ENCODE results near the gene WHRN.

The WHRN gene

GRCh38 chr9:114388764-114389375 lies 116.4 kb downstream of the WHRN start:
- no peaks in the 10 kb centered on the region for H3K36me3 ChIP-seq (ENCODE audit: control insufficient read depth, low read depth, low read length)

GRCh38 chr9:114388357-114388682 lies 117.0 kb downstream of the WHRN start:
- no peaks in the 10 kb centered on the region for H3K27me3 ChIP-seq (ENCODE audit: control insufficient read depth, insufficient read depth, low read length)
- H3K4me1 ChIP-seq (ENCODE audit: control insufficient read depth, low read depth, low read length): peaks cover 37% of the 10 kb centered on the region
- no peak overlapping the region for H3K27ac ChIP-seq (ENCODE audit: low read length)
- no peaks in the 10 kb centered on the region for H3K36me3 ChIP-seq (ENCODE audit: control insufficient read depth, low read depth, low read length)
- H3K4me3 ChIP-seq (ENCODE audit: low read length): no peak overlapping the region
- no peak overlapping the region for H3K9ac ChIP-seq (ENCODE audit: low read length)
- H3K9me3 ChIP-seq (ENCODE audit: control insufficient read depth, low read depth, low read length): no peaks in the 10 kb centered on the region

More at GRCh38 chr9:114388764-114389375, 116.4 kb downstream of the WHRN start:
- Histone ChIP-seq H3K27me3 (ENCODE audit: control insufficient read depth, insufficient read depth, low read length) (no peaks in the 10 kb centered on the region), H3K27ac (ENCODE audit: low read length) (no peak overlapping the region), H3K4me1 (ENCODE audit: control insufficient read depth, low read depth, low read length) (peaks cover 32% of the 10 kb centered on the region), H3K4me3 (ENCODE audit: low read length) (no peak overlapping the region), H3K9me3 (ENCODE audit: control insufficient read depth, low read depth, low read length) (no peaks in the 10 kb centered on the region), H3K9ac (ENCODE audit: low read length) (no peak overlapping the region)

GRCh38 chr9:114387680-114388356 lies 117.5 kb downstream of the WHRN start, which contains the start of gene AKNA:
Gene AKNA (minus strand): TSS chr9:114387982. CDS start chr9:114381333, 6,649 bp downstream.
- peaks cover 42% of the 10 kb centered on the region for H3K4me1 ChIP-seq (ENCODE audit: control insufficient read depth, low read depth, low read length)
- peak within 1 kb of the TSS; percentile 6 for H3K9ac ChIP-seq (ENCODE audit: low read length)
- H3K4me3 ChIP-seq (ENCODE audit: low read length): peak within 1 kb of the TSS; percentile 47

GRCh38 chr9:114386886-114387679 lies 118.2 kb downstream of the WHRN start:
- H3K9me3 ChIP-seq (ENCODE audit: control insufficient read depth, low read depth, low read length): no peaks in the 10 kb centered on the region
- no peaks in the 10 kb centered on the region for H3K27me3 ChIP-seq (ENCODE audit: control insufficient read depth, insufficient read depth, low read length)
- H3K36me3 ChIP-seq (ENCODE audit: control insufficient read depth, low read depth, low read length): no peaks in the 10 kb centered on the region
- H3K27ac ChIP-seq (ENCODE audit: low read length): no peak overlapping the region
- peak overlapping the region; percentile 6 for H3K9ac ChIP-seq (ENCODE audit: low read length)
- peak overlapping the region; percentile 47 for H3K4me3 ChIP-seq (ENCODE audit: low read length)
- H3K4me1 ChIP-seq (ENCODE audit: control insufficient read depth, low read depth, low read length): peaks cover 48% of the 10 kb centered on the region

More at GRCh38 chr9:114387680-114388356, 117.5 kb downstream of the WHRN start, which contains the start of gene AKNA:
- no peaks in the 10 kb centered on the region for H3K9me3 ChIP-seq (ENCODE audit: control insufficient read depth, low read depth, low read length)
- H3K27ac ChIP-seq (ENCODE audit: low read length): no peak within 1 kb of the TSS
- no peaks in the 10 kb centered on the region for H3K36me3 ChIP-seq (ENCODE audit: control insufficient read depth, low read depth, low read length)
- no peaks in the 10 kb centered on the region for H3K27me3 ChIP-seq (ENCODE audit: control insufficient read depth, insufficient read depth, low read length)

- Histone ChIP-seq H3K4me3 (ENCODE audit: low read length) (peak overlapping the region; percentile 9), H3K36me3 (ENCODE audit: control insufficient read depth, low read depth, low read length) (no peaks in the 10 kb centered on the region), H3K4me1 (ENCODE audit: control insufficient read depth, low read depth, low read length) (peaks cover 48% of the 10 kb centered on the region), H3K9me3 (ENCODE audit: control insufficient read depth, low read depth, low read length) (no peaks in the 10 kb centered on the region), H3K9ac (ENCODE audit: low read length) (no peak overlapping the region), H3K27me3 (ENCODE audit: control insufficient read depth, insufficient read depth, low read length) (no peaks in the 10 kb centered on the region), H3K27ac (ENCODE audit: low read length) (no peak overlapping the region)
Observed at GRCh38 chr9:114386361-114386885, 118.8 kb downstream of the WHRN start.

GRCh38 chr9:114385397-114386181 lies 119.7 kb downstream of the WHRN start:
- Histone ChIP-seq H3K27me3 (ENCODE audit: control insufficient read depth, insufficient read depth, low read length) (no peaks in the 10 kb centered on the region), H3K4me3 (ENCODE audit: low read length) (no peak overlapping the region), H3K36me3 (ENCODE audit: control insufficient read depth, low read depth, low read length) (no peaks in the 10 kb centered on the region), H3K9ac (ENCODE audit: low read length) (no peak overlapping the region), H3K27ac (ENCODE audit: low read length) (no peak overlapping the region), H3K9me3 (ENCODE audit: control insufficient read depth, low read depth, low read length) (no peaks in the 10 kb centered on the region), H3K4me1 (ENCODE audit: control insufficient read depth, low read depth, low read length) (peaks cover 48% of the 10 kb centered on the region)

- H3K27ac ChIP-seq (ENCODE audit: low read length): no peak overlapping the region
- H3K9me3 ChIP-seq (ENCODE audit: control insufficient read depth, low read depth, low read length): no peaks in the 10 kb centered on the region
- no peaks in the 10 kb centered on the region for H3K36me3 ChIP-seq (ENCODE audit: control insufficient read depth, low read depth, low read length)
- H3K27me3 ChIP-seq (ENCODE audit: control insufficient read depth, insufficient read depth, low read length): no peaks in the 10 kb centered on the region
- no peak overlapping the region for H3K4me3 ChIP-seq (ENCODE audit: low read length)
- no peak overlapping the region for H3K9ac ChIP-seq (ENCODE audit: low read length)
- peaks cover 48% of the 10 kb centered on the region for H3K4me1 ChIP-seq (ENCODE audit: control insufficient read depth, low read depth, low read length)
Observed at GRCh38 chr9:114384836-114385396, 120.4 kb downstream of the WHRN start.

GRCh38 chr9:114384341-114384740 lies 120.9 kb downstream of the WHRN start:
- no peak overlapping the region for H3K4me3 ChIP-seq (ENCODE audit: low read length)

GRCh38 chr9:114383521-114384231 lies 121.6 kb downstream of the WHRN start:
- H3K4me3 ChIP-seq (ENCODE audit: low read length): no peak overlapping the region
- peaks cover 48% of the 10 kb centered on the region for H3K4me1 ChIP-seq (ENCODE audit: control insufficient read depth, low read depth, low read length)
- no peaks in the 10 kb centered on the region for H3K36me3 ChIP-seq (ENCODE audit: control insufficient read depth, low read depth, low read length)
- peak overlapping the region; percentile 9 for H3K9ac ChIP-seq (ENCODE audit: low read length)
- H3K27ac ChIP-seq (ENCODE audit: low read length): no peak overlapping the region
- H3K9me3 ChIP-seq (ENCODE audit: control insufficient read depth, low read depth, low read length): no peaks in the 10 kb centered on the region
- H3K27me3 ChIP-seq (ENCODE audit: control insufficient read depth, insufficient read depth, low read length): no peaks in the 10 kb centered on the region

More at GRCh38 chr9:114384341-114384740, 120.9 kb downstream of the WHRN start:
- H3K9ac ChIP-seq (ENCODE audit: low read length): no peak overlapping the region
- no peak overlapping the region for H3K27ac ChIP-seq (ENCODE audit: low read length)
- H3K9me3 ChIP-seq (ENCODE audit: control insufficient read depth, low read depth, low read length): no peaks in the 10 kb centered on the region
- H3K27me3 ChIP-seq (ENCODE audit: control insufficient read depth, insufficient read depth, low read length): no peaks in the 10 kb centered on the region
- H3K4me1 ChIP-seq (ENCODE audit: control insufficient read depth, low read depth, low read length): peaks cover 48% of the 10 kb centered on the region
- no peaks in the 10 kb centered on the region for H3K36me3 ChIP-seq (ENCODE audit: control insufficient read depth, low read depth, low read length)

GRCh38 chr9:114382699-114383520 lies 122.4 kb downstream of the WHRN start:
- peaks cover 48% of the 10 kb centered on the region for H3K4me1 ChIP-seq (ENCODE audit: control insufficient read depth, low read depth, low read length)
- no peaks in the 10 kb centered on the region for H3K27me3 ChIP-seq (ENCODE audit: control insufficient read depth, insufficient read depth, low read length)
- no peaks in the 10 kb centered on the region for H3K9me3 ChIP-seq (ENCODE audit: control insufficient read depth, low read depth, low read length)
- H3K36me3 ChIP-seq (ENCODE audit: control insufficient read depth, low read depth, low read length): no peaks in the 10 kb centered on the region
- H3K4me3 ChIP-seq (ENCODE audit: low read length): no peak overlapping the region
- H3K9ac ChIP-seq (ENCODE audit: low read length): peak overlapping the region; percentile 9
- no peak overlapping the region for H3K27ac ChIP-seq (ENCODE audit: low read length)
